Activated CD8-positive, alpha-beta T cell treated with anti-CD3 and anti-CD28 coated beads, Interleukin-2, amount 10 ng/mL, durations not matched to agents 7 days and 5 days (primary cell): ENCODE measurements around the gene PSMG4. TPM values are rescaled to one million over a fixed set of nuclear protein-coding genes. Genes with fewer than 3 reads are reported as not detected.

Source experiments
- ATAC-seq: fragments of 150-1000 bp; cut with Tn5 transposase; one replicate; pipeline ENCODE4 v1.10.0; 2021; ENCODE audit warnings: moderate library complexity
- CTCF ChIA-PET: fragments of 350-600 bp; sonication (Branson Sonifier 250); formaldehyde crosslinking; loops from one replicate; lab custom pipeline; 2021; ENCODE audit warnings: antibody characterized with exemption; lab: Charles Lee
- POLR2A ChIA-PET: fragments of 350-600 bp; sonication (Branson Sonifier 250); formaldehyde crosslinking; loops from one replicate; lab custom pipeline; 2021; ENCODE audit warnings: antibody characterized with exemption; lab: Charles Lee
- DNase-seq: peaks from one replicate; pipeline ENCODE4 v3.0.0-alpha.2; 2020
- H3K27ac Mint-ChIP-seq: one replicate; pipeline ENCODE4 v1.8.0; 2021; ENCODE audit warnings: mild to moderate bottlenecking, mixed read lengths
- H3K27me3 Mint-ChIP-seq: one replicate; pipeline ENCODE4 v1.8.0; 2021; ENCODE audit warnings: low read depth, mixed read lengths
- H3K36me3 Mint-ChIP-seq: one replicate; pipeline ENCODE4 v1.8.0; 2021; ENCODE audit warnings: low read depth, mixed read lengths
- H3K4me1 Mint-ChIP-seq: one replicate; pipeline ENCODE4 v1.8.0; 2021; ENCODE audit warnings: low read depth, mixed read lengths
- H3K4me3 Mint-ChIP-seq: one replicate; pipeline ENCODE4 v1.8.0; 2021; ENCODE audit warnings: mild to moderate bottlenecking, mixed read lengths
- H3K9me3 Mint-ChIP-seq: one replicate; pipeline ENCODE4 v1.8.0; 2022; ENCODE audit warnings: mixed read lengths; ENCODE audit not compliant: insufficient read depth
- total RNA-seq, 2 experiments: library from RNA; stranded (reverse); gene quantifications; one replicate each; pipeline ENCODE4 v1.2.3, GENCODE V29; 2021

The PSMG4 gene
- total RNA-seq, 2 experiments from 2014 or later = 35.3 to 35.5 TPM

GRCh38 chr6:3305216-3305565 lies 46.4 kb downstream of the PSMG4 start:
- ChIA-PET POLR2A (no interaction called here), CTCF (no interaction called here)
- H3K27ac Mint-ChIP-seq = no peak overlapping the region
- peaks cover 5% of the 10 kb centered on the region for H3K27me3 Mint-ChIP-seq
- H3K4me3 Mint-ChIP-seq = no peak overlapping the region
- peaks cover 5% of the 10 kb centered on the region for H3K9me3 Mint-ChIP-seq
- no peaks in the 10 kb centered on the region for H3K4me1 Mint-ChIP-seq
- DNase-seq = no peak
- H3K36me3 Mint-ChIP-seq = no peaks in the 10 kb centered on the region
- no peak for ATAC-seq

GRCh38 chr6:3305831-3306230 lies 47.1 kb downstream of the PSMG4 start:
- ChIA-PET CTCF (no interaction called here), POLR2A (no interaction called here)
- no peak overlapping the region for H3K4me3 Mint-ChIP-seq
- H3K9me3 Mint-ChIP-seq = peaks cover 5% of the 10 kb centered on the region
- peaks cover 5% of the 10 kb centered on the region for H3K27me3 Mint-ChIP-seq
- ATAC-seq = no peak
- no peak for DNase-seq
- no peak overlapping the region for H3K27ac Mint-ChIP-seq
- H3K4me1 Mint-ChIP-seq = no peaks in the 10 kb centered on the region
- H3K36me3 Mint-ChIP-seq = no peaks in the 10 kb centered on the region

- H3K36me3 Mint-ChIP-seq = no peaks in the 10 kb centered on the region
- no peak for ATAC-seq
- H3K9me3 Mint-ChIP-seq = peaks cover 5% of the 10 kb centered on the region
- no peak overlapping the region for H3K27ac Mint-ChIP-seq
- no peak overlapping the region for H3K4me3 Mint-ChIP-seq
- ChIA-PET CTCF (no interaction called here), POLR2A (no interaction called here)
- peaks cover 5% of the 10 kb centered on the region for H3K27me3 Mint-ChIP-seq
- no peak for DNase-seq
- H3K4me1 Mint-ChIP-seq = no peaks in the 10 kb centered on the region
Measured at GRCh38 chr6:3306848-3307247, 48.1 kb downstream of the PSMG4 start.

- CTCF ChIA-PET = no interaction called here
- Mint-ChIP-seq H3K4me1 (no peaks in the 10 kb centered on the region), H3K36me3 (no peaks in the 10 kb centered on the region), H3K9me3 (peaks cover 5% of the 10 kb centered on the region), H3K27me3 (peaks cover 3% of the 10 kb centered on the region), H3K4me3 (no peak overlapping the region), H3K27ac (no peak overlapping the region)
- ATAC-seq (no peak), DNase-seq (no peak)
- POLR2A ChIA-PET = no interaction called here
Measured at GRCh38 chr6:3307436-3307835, 48.7 kb downstream of the PSMG4 start.

GRCh38 chr6:3308106-3308505 lies 49.4 kb downstream of the PSMG4 start:
- ChIA-PET POLR2A (no interaction called here), CTCF (no interaction called here)
- no peak overlapping the region for H3K4me3 Mint-ChIP-seq
- no peaks in the 10 kb centered on the region for H3K4me1 Mint-ChIP-seq
- H3K9me3 Mint-ChIP-seq = peaks cover 5% of the 10 kb centered on the region
- ATAC-seq (no peak), DNase-seq (no peak)
- H3K27me3 Mint-ChIP-seq = peaks cover 3% of the 10 kb centered on the region
- H3K36me3 Mint-ChIP-seq = no peaks in the 10 kb centered on the region
- no peak overlapping the region for H3K27ac Mint-ChIP-seq

- H3K36me3 Mint-ChIP-seq = no peaks in the 10 kb centered on the region
- CTCF ChIA-PET = no interaction called here
- H3K27ac Mint-ChIP-seq = no peak overlapping the region
Measured at GRCh38 chr6:3309391-3310050, 50.8 kb downstream of the PSMG4 start.

GRCh38 chr6:3310051-3310448 lies 51.3 kb downstream of the PSMG4 start:
- CTCF ChIA-PET = no interaction called here
- ATAC-seq (no peak), DNase-seq (no peak)
- H3K36me3 Mint-ChIP-seq = no peaks in the 10 kb centered on the region
- no peaks in the 10 kb centered on the region for H3K4me1 Mint-ChIP-seq
- peaks cover 5% of the 10 kb centered on the region for H3K9me3 Mint-ChIP-seq
- POLR2A ChIA-PET = no interaction called here
- no peak overlapping the region for H3K4me3 Mint-ChIP-seq
- H3K27ac Mint-ChIP-seq = no peak overlapping the region
- H3K27me3 Mint-ChIP-seq = no peaks in the 10 kb centered on the region

More at GRCh38 chr6:3309391-3310050, 50.8 kb downstream of the PSMG4 start:
- Mint-ChIP-seq H3K27me3 (no peaks in the 10 kb centered on the region), H3K9me3 (peaks cover 5% of the 10 kb centered on the region), H3K4me1 (no peaks in the 10 kb centered on the region), H3K4me3 (no peak overlapping the region)
- ATAC-seq (no peak), DNase-seq (no peak)
- POLR2A ChIA-PET = no interaction called here

GRCh38 chr6:3310703-3311102 lies 52.0 kb downstream of the PSMG4 start:
- no peak for ATAC-seq
- CTCF ChIA-PET = no interaction called here

GRCh38 chr6:3311826-3312225 lies 53.1 kb downstream of the PSMG4 start:
- CTCF ChIA-PET = no interaction called here
- POLR2A ChIA-PET = no interaction called here
- Mint-ChIP-seq H3K4me1 (no peaks in the 10 kb centered on the region), H3K27me3 (peaks cover 1% of the 10 kb centered on the region), H3K27ac (no peak overlapping the region), H3K36me3 (no peaks in the 10 kb centered on the region), H3K4me3 (no peak overlapping the region), H3K9me3 (no peaks in the 10 kb centered on the region)
- ATAC-seq = no peak
- DNase-seq = no peak

More at GRCh38 chr6:3310703-3311102, 52.0 kb downstream of the PSMG4 start:
- Mint-ChIP-seq H3K27ac (no peak overlapping the region), H3K27me3 (no peaks in the 10 kb centered on the region), H3K9me3 (peaks cover 2% of the 10 kb centered on the region), H3K4me1 (no peaks in the 10 kb centered on the region), H3K4me3 (no peak overlapping the region), H3K36me3 (no peaks in the 10 kb centered on the region)
- POLR2A ChIA-PET = no interaction called here
- DNase-seq = no peak

GRCh38 chr6:3312604-3313231 lies 54.0 kb downstream of the PSMG4 start:
- H3K9me3 Mint-ChIP-seq = no peaks in the 10 kb centered on the region
- DNase-seq = no peak
- no peak overlapping the region for H3K4me3 Mint-ChIP-seq
- peaks cover 4% of the 10 kb centered on the region for H3K4me1 Mint-ChIP-seq
- H3K27ac Mint-ChIP-seq = no peak overlapping the region
- H3K36me3 Mint-ChIP-seq = no peaks in the 10 kb centered on the region
- ChIA-PET CTCF (no interaction called here), POLR2A (no interaction called here)
- peaks cover 6% of the 10 kb centered on the region for H3K27me3 Mint-ChIP-seq
- ATAC-seq = no peak

- ATAC-seq (no peak), DNase-seq (no peak)
- peaks cover 17% of the 10 kb centered on the region for H3K27me3 Mint-ChIP-seq
- no peak overlapping the region for H3K4me3 Mint-ChIP-seq
- CTCF ChIA-PET = no interaction called here
- H3K4me1 Mint-ChIP-seq = peaks cover 18% of the 10 kb centered on the region
- POLR2A ChIA-PET = no interaction called here
- no peaks in the 10 kb centered on the region for H3K36me3 Mint-ChIP-seq
- H3K27ac Mint-ChIP-seq = no peak overlapping the region
- H3K9me3 Mint-ChIP-seq = no peaks in the 10 kb centered on the region
Measured at GRCh38 chr6:3314176-3314575, 55.4 kb downstream of the PSMG4 start.

GRCh38 chr6:3314621-3315467 lies 56.1 kb downstream of the PSMG4 start:
- Mint-ChIP-seq H3K27ac (no peak overlapping the region), H3K36me3 (no peaks in the 10 kb centered on the region), H3K4me3 (no peak overlapping the region), H3K9me3 (no peaks in the 10 kb centered on the region), H3K4me1 (peaks cover 18% of the 10 kb centered on the region), H3K27me3 (peaks cover 19% of the 10 kb centered on the region)
- DNase-seq (no peak), ATAC-seq (no peak)
- POLR2A ChIA-PET = no interaction called here
- CTCF ChIA-PET = no interaction called here
